Subcutaneous abdominal adipose tissue (tissue), 5 donors: ENCODE data around the gene TMEM270.

Experiments
- H3K27ac ChIP-seq: one replicate; pipeline ENCODE4 v1.7.0; 2013; ENCODE audit warnings: low read depth, mild to moderate bottlenecking, inconsistent platforms, low read length, moderate library complexity
- H3K27me3 ChIP-seq, 5 donors: one replicate each; pipeline ENCODE4 v1.7.0; 2013; ENCODE audit warnings: low read length in 5 of 5, inconsistent platforms in 1 of 5; ENCODE audit not compliant: control insufficient read depth in 5 of 5, insufficient read depth in 4 of 5
- H3K36me3 ChIP-seq, 5 donors: one replicate each; pipeline ENCODE4 v1.7.0; 2013; ENCODE audit warnings: low read length in 5 of 5; ENCODE audit not compliant: control insufficient read depth in 5 of 5, insufficient read depth in 5 of 5
- H3K4me1 ChIP-seq, 5 donors: one replicate each; pipeline ENCODE4 v1.7.0; 2013; ENCODE audit warnings: low read length in 5 of 5, mild to moderate bottlenecking in 3 of 5, moderate library complexity in 1 of 5; ENCODE audit not compliant: control insufficient read depth in 5 of 5, insufficient read depth in 5 of 5
- H3K4me3 ChIP-seq, 5 donors: one replicate each; pipeline ENCODE4 v1.7.0; 2013; ENCODE audit warnings: low read length in 5 of 5, low read depth in 1 of 5
- H3K9ac ChIP-seq, 5 donors: one replicate each; pipeline ENCODE4 v1.7.0; 2013; ENCODE audit warnings: low read length in 5 of 5, mild to moderate bottlenecking in 4 of 5, moderate library complexity in 3 of 5
- H3K9me3 ChIP-seq, 5 donors: one replicate each; pipeline ENCODE4 v1.7.0; 2013; ENCODE audit warnings: low read length in 5 of 5; ENCODE audit not compliant: control insufficient read depth in 5 of 5
- donor health status: healthy.
- donor health status: healthy.
- donor health status: healthy.
- donor health status: healthy.
- donor health status: healthy.

TMEM270 gene

DNA sequence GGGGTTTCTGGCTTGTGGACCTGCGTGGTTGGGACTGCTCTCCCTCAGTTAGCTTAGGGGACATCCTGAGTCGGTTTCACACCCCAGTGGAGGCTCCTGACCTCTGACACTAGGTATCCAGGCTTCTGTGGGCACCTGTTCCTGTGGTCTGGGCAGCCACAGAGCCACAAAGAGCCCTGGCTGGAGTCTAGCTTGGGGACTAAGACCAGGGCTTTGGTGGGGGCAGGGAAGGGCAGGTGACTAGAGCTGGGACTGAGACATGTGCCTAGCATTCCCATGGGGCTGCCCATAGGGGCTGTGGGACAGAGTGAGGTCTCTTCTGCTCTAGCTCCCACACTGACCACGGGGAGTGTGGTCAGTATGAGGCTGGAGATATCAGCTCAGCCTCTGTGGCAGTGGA, 4.0 kb upstream of the TMEM270 start:
- H3K4me3 ChIP-seq: no peak overlapping the region
- H3K9me3 ChIP-seq: no peaks in the 10 kb centered on the region
- H3K27me3 ChIP-seq: peaks cover 0 to 2% (median 0%) of the 10 kb centered on the region in 5 donors
- no peak overlapping the region for H3K9ac ChIP-seq
- no peaks in the 10 kb centered on the region for H3K36me3 ChIP-seq
- H3K4me1 ChIP-seq: peaks cover 0 to 9% (median 4%) of the 10 kb centered on the region in 5 donors
- no peak overlapping the region for H3K27ac ChIP-seq

DNA sequence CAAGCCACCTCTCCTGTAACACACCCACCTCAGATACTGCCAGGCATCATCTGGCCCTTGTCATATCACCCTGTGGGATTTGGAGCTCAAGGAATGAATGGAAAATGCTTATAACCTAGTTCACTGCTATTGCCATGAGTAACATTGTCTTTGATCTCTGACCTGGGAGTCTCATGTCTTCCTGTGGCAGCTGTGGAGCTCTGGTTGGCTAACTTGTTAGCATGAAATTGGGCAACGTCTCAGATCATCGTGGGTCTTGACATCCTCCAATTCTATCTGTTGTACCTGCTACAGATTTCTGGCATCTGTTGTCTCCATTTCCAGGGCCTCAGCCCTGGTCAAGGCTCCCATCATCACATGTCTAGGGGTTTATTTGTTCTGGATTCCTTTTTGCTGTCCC, 2.2 kb upstream of the TMEM270 start:
- peaks cover 0 to 9% (median 4%) of the 10 kb centered on the region in 5 donors for H3K4me1 ChIP-seq
- H3K9me3 ChIP-seq: no peaks in the 10 kb centered on the region

DNA sequence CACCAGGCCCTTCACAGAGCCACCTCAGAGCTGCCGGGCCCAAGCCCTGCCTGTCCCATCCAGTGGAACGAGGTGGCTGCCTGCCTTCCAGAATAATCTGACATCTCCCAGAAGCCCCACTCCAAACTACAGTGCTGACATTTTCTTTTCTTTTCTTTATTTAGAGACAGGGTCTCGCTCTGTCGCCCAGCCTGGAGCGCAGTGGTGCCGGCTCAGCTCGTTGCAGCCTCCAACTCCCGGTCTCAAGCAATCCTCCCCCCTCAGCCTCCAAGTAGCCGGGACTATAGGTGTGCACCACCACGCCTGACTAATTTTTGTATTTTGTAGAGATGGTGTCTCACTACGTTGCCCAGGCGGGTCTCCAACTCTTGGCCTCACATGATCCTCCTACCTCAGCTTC, 346 bp downstream of the TMEM270 start:
- H3K36me3 ChIP-seq: no peaks in the 10 kb centered on the region
- H3K9me3 ChIP-seq: no peaks in the 10 kb centered on the region
- H3K9ac ChIP-seq: no peak overlapping the region
- H3K4me3 ChIP-seq: no peak overlapping the region
- H3K27me3 ChIP-seq: no peaks in the 10 kb centered on the region
- H3K27ac ChIP-seq: no peak overlapping the region
- peaks cover 0 to 4% (median 0%) of the 10 kb centered on the region in 5 donors for H3K4me1 ChIP-seq

More for the DNA sequence above, 2.2 kb upstream of the TMEM270 start:
- Histone ChIP-seq H3K27me3 (peaks cover 0 to 2% (median 0%) of the 10 kb centered on the region in 5 donors), H3K27ac (no peak overlapping the region), H3K9ac (no peak overlapping the region), H3K36me3 (no peaks in the 10 kb centered on the region), H3K4me3 (no peak overlapping the region)

DNA sequence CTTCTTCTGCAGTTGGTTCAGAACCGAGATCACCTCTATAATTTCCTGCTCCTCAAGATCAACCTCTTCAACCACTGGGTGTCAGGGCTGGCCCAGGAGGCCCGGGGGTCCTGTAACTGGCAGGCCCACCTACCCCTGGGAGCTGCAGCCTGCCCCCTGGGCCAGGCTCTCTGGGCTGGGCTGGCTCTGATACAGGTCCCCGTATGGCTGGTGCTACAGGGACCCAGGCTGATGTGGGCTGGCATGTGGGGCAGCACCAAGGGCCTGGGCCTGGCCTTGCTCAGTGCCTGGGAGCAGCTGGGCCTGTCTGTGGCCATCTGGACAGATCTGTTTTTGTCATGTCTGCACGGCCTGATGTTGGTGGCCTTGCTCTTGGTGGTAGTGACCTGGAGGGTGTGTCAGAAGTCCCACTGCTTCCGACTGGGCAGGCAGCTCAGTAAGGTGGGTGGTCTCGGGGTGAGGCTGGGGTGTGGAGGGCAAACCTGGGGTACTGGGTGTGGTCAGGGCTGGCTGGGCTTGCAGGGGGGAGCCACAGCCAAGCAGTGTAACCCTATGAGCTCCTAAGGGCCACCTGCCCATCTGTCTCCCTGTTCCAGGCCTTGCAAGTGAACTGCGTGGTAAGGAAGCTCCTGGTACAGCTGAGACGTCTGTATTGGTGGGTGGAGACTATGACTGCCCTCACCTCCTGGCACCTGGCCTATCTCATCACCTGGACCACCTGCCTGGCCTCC, 4.2 kb downstream of the TMEM270 start:
- no peaks in the 10 kb centered on the region for H3K9me3 ChIP-seq
- H3K36me3 ChIP-seq: no peaks in the 10 kb centered on the region
- H3K9ac ChIP-seq: no peak overlapping the region
- peaks cover 0 to 11% (median 10%) of the 10 kb centered on the region in 5 donors for H3K4me1 ChIP-seq
- H3K27me3 ChIP-seq: no peaks in the 10 kb centered on the region
- H3K27ac ChIP-seq: no peak overlapping the region
- H3K4me3 ChIP-seq: no peak overlapping the region

DNA sequence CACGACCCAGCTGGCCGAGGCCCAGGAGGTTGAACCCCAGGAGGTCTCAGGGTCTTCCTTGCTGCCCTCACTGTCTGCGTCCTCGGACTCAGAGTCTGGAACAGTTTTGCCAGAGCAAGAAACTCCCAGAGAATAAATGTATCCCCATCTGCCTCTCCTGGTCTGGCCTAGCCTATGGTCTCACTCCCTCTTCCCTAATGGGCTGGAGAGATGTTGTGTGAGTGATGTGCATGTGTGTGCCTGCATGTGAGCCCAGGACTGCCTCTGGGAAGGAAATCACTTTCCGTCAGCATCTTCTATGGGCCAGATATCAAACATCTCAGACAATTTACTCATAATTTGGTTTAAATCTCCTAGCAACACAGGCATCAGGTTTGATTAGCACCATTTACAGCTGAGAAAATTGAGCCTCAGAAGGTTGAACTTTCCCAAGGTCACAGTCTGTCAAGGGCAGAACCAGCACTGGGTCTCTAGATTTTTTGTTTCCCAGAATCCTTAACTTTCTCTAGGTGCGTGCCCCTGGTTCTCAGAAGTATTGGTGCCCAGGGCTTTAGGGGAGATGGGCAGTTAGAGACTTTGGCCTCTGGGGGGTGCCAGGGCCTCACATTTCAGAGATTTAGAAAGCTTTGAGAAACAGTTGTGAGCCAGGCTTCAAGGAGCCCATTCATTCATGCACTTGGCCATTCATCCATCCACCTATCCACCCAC, 4.9 kb downstream of the TMEM270 start:
- Histone ChIP-seq H3K36me3 (no peaks in the 10 kb centered on the region), H3K4me1 (peaks cover 0 to 19% (median 17%) of the 10 kb centered on the region in 5 donors), H3K9me3 (no peaks in the 10 kb centered on the region)

DNA sequence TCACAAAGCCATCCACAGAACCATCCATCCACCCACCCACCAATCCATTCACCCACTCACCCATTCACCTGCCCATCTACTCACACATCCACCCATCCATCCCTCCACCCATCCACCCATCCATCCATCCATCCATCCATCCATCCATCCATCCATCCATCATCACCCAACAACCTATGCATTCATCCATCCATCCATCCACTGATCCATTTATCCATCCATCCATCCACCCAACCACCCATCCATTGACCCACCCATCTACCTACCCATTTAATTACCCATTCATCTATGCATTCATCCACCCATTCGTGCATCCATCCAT, 5.4 kb downstream of the TMEM270 start:
- Histone ChIP-seq H3K9ac (no peak overlapping the region), H3K4me1 (peaks cover 0 to 24% (median 22%) of the 10 kb centered on the region in 5 donors), H3K27me3 (no peaks in the 10 kb centered on the region), H3K36me3 (no peaks in the 10 kb centered on the region), H3K9me3 (no peaks in the 10 kb centered on the region), H3K27ac (no peak overlapping the region), H3K4me3 (no peak overlapping the region)

More for the DNA sequence above, 4.9 kb downstream of the TMEM270 start:
- Histone ChIP-seq H3K9ac (no peak overlapping the region), H3K4me3 (no peak overlapping the region), H3K27ac (no peak overlapping the region), H3K27me3 (no peaks in the 10 kb centered on the region)

DNA sequence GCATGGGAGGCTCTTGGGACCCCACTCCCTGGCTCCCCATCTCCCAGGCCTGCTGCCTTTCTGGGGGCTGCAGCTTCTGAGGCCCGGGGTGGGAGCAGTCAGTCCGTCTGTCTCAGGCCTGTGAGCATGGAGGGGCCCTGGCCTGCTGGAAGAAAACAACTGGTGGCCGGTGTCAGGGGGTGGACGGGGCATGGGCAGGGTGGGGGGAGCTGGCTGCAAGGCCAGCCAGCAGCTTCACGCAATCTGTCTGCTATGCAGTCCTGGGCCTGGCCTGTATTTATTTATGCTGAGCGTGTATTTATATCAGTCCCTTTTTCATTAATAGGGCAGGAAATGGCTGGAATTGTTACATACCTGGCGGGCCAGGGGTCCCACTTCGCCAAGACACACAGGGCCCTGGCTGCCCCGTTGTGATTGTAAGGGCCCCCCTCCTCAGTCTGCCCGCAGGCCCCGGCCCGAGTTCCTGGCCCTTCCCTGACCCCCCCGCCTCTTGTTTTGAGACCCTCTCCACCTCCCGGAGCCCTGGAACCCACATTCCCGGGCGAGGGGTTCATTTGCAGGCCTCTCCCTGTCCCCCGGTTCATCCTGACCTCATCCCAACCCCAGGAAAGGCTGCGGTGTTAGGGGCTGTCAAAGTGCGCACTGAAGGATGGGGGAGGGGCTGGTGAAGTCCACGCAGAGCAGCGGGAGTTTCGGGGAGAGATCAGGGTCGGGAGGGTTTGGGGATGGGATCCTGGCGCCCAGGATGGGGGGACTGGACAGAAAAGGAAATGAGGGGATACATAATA, 8.2 kb downstream of the TMEM270 start:
- no peak overlapping the region for H3K27ac ChIP-seq
- peaks cover 4 to 37% (median 34%) of the 10 kb centered on the region in 5 donors for H3K4me1 ChIP-seq
- H3K9ac ChIP-seq: peak overlapping the region in 1 of 5 donors; percentile 23
- no peaks in the 10 kb centered on the region for H3K9me3 ChIP-seq
- no peaks in the 10 kb centered on the region for H3K27me3 ChIP-seq
- no peaks in the 10 kb centered on the region for H3K36me3 ChIP-seq
- no peak overlapping the region for H3K4me3 ChIP-seq

DNA sequence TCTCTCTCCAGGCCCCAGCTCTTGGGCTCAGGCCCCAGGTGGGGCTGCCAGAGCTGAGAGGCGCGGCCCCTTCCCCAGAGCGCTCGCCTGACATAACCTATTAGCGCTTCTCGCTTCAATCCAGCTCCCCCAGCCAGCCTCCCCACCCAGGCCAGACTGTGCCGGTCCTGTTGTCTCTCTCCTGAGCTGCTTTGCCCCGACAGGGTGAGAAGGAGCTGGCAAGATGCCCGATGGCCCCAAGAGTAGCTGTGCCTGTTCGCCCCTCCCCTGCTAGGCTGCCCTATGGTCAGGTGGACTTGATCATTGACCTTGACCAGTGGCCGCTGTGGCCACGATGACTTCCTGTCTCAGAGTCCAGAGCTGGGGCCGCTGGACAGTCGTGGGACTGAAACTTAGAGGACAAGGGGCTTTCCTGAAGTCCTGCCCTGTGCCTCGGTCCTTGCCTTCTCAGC, 9.1 kb downstream of the TMEM270 start:
- Histone ChIP-seq H3K27ac (no peak overlapping the region), H3K27me3 (no peaks in the 10 kb centered on the region), H3K4me1 (peaks cover 4 to 37% (median 34%) of the 10 kb centered on the region in 5 donors), H3K9ac (no peak overlapping the region), H3K36me3 (no peaks in the 10 kb centered on the region), H3K4me3 (no peak overlapping the region), H3K9me3 (no peaks in the 10 kb centered on the region)

DNA sequence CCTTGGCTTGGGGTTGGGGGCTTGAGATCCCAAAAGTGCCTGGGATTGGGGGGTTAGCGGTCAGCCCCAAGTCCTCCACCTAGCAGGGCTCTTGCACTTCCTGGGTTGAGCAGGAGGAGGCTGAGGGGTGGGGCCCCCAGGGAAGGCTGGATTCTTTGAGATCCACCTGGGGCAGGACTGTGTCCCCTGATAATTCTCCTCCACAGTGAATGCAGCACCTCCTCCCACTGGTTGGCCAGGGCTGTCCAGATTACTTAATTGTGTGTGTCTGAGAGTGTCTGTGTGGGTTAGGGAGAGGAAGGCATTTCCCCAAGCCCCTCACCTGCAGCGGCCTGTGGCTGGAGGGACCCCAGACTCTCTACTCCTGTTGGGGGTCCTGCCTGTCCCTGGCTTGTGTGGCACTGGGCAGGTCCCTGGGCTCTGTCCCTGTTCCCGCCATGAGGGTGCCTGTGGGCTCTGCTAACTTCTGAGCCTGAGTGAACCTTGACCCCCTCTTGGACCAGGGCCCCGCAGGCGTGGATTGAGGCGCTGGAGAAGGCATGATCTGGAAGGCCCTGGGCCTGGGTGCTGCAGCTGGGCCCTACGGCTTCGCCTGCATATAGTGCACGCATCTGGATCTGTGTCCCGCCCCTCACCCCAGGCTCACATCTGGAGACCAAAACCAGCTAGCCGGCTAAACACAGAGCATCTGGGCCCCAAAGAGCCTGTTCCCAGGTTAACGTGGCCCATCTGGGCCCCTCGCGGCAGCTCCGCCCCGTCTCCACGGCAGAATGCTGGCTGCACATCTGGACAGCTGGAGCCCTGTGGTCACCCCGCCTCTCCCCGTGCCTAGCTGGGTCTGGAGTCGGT, 10.4 kb downstream of the TMEM270 start:
- Histone ChIP-seq H3K4me1 (peaks cover 4 to 37% (median 34%) of the 10 kb centered on the region in 5 donors), H3K9me3 (no peaks in the 10 kb centered on the region), H3K36me3 (no peaks in the 10 kb centered on the region), H3K4me3 (no peak overlapping the region), H3K9ac (no peak overlapping the region), H3K27me3 (no peaks in the 10 kb centered on the region), H3K27ac (no peak overlapping the region)
